Sigmoid colon (tissue), 4 donors: Measurements from ENCODE around the gene FANCD2.
"Not testable (repeated sequence)": the region's sequence is repeated elsewhere in the genome, so short reads cannot be mapped to it uniquely, and the experiment has no call there.

Experiments
- EP300 ChIP-seq, 4 donors: sonication (generic); formaldehyde crosslinking; IDR thresholded peaks; one replicate each; pipeline ENCODE4 v1.6.1; 2017; ENCODE audit warnings: antibody characterized with exemption in 4 of 4
- POLR2A ChIP-seq, 2 donors: fragments of 450-650 bp; IDR thresholded peaks; one replicate each; pipeline ENCODE4 v1.6.1; 2016; ENCODE audit warnings: antibody characterized with exemption in 2 of 2, mild to moderate bottlenecking in 2 of 2, moderate library complexity in 2 of 2
- POLR2AphosphoS5 ChIP-seq, 4 donors: sonication (generic); formaldehyde crosslinking; IDR thresholded peaks; one replicate each; pipeline ENCODE4 v1.6.1; 2017; ENCODE audit warnings: antibody characterized with exemption in 4 of 4
- TF ChIP-seq, protein P1 (sequence below), 4 experiments: fragments of 450-650 bp in 3 of 4; fragments of 200-600 bp in 1 of 4; IDR thresholded peaks; one replicate each; pipeline ENCODE4 v1.5.1; 2016 to 2019; ENCODE audit warnings: antibody characterized with exemption in 4 of 4, mild to moderate bottlenecking in 3 of 4, moderate library complexity in 2 of 4

DNA sequence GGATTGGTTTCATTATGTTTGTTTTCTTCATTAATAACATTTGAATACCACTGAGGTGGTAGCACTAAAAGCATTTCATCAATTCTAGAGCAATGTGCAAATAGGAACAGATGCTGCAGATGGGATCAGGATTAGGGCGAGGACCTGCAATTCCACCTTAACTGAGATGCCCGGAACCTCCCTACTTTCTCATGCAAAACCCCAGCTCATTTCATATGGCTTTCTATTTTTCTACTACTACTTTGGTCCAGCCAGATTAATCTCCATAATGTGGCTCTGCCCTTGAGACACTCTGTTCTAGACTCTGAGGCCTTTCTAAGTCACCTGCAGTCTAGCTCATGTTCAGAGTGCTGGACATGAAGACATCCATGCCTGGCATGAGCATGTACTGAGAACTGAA is 7.4 kb upstream of the FANCD2 start:
- TF ChIP-seq, protein P1, sequence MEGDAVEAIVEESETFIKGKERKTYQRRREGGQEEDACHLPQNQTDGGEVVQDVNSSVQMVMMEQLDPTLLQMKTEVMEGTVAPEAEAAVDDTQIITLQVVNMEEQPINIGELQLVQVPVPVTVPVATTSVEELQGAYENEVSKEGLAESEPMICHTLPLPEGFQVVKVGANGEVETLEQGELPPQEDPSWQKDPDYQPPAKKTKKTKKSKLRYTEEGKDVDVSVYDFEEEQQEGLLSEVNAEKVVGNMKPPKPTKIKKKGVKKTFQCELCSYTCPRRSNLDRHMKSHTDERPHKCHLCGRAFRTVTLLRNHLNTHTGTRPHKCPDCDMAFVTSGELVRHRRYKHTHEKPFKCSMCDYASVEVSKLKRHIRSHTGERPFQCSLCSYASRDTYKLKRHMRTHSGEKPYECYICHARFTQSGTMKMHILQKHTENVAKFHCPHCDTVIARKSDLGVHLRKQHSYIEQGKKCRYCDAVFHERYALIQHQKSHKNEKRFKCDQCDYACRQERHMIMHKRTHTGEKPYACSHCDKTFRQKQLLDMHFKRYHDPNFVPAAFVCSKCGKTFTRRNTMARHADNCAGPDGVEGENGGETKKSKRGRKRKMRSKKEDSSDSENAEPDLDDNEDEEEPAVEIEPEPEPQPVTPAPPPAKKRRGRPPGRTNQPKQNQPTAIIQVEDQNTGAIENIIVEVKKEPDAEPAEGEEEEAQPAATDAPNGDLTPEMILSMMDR (IDR thresholded peaks at IDR 0.05) = not testable (repeated sequence)
- TF ChIP-seq EP300, POLR2A, POLR2AphosphoS5 (IDR thresholded peaks at IDR 0.05): not testable (repeated sequence)
